AG09319 (cell line): ENCODE data around the gene CCDC187.

Source experiments
- DNase-seq: peaks from one replicate; pipeline ENCODE4 v3.0.0-alpha.2; 2010; ENCODE audit warnings: low read depth; ENCODE audit errors: extremely low read depth
- CTCF ChIP-seq: IDR thresholded peaks from 2 replicates; pipeline ENCODE4 v1.5.1; 2011; ENCODE audit warnings: low read depth, mild to moderate bottlenecking, inconsistent platforms, low read length, moderate library complexity

CCDC187 gene

GRCh38 chr9:136260521-136260920, 43.4 kb downstream of the CCDC187 start:
- no peak for TF ChIP-seq CTCF
- DNase-seq: no peak

- TF ChIP-seq CTCF: no peak
- DNase-seq: no peak
These were observed 44.1 kb downstream of the CCDC187 start for GRCh38 chr9:136259836-136260235.

- no peak for DNase-seq
- TF ChIP-seq CTCF: no peak
These were observed 44.4 kb downstream of the CCDC187 start for GRCh38 chr9:136259517-136259813.

- TF ChIP-seq CTCF: no peak
- no peak for DNase-seq
These were observed 44.9 kb downstream of the CCDC187 start for GRCh38 chr9:136258786-136259516.

GRCh38 chr9:136258299-136258625, 45.6 kb downstream of the CCDC187 start:
- no peak for DNase-seq
- TF ChIP-seq CTCF: no peak

GRCh38 chr9:136257381-136258298, 46.3 kb downstream of the CCDC187 start:
- no peak for TF ChIP-seq CTCF
- DNase-seq: no peak
